Effector CD4-positive, alpha-beta T cell (primary cell): Measurements from ENCODE around the gene TSPAN19. TPM values are rescaled to one million over a fixed set of nuclear protein-coding genes. Genes with fewer than 3 reads are reported as not detected.
"Not testable (repeated sequence)": the region's sequence is repeated elsewhere in the genome, so short reads cannot be mapped to it uniquely, and the experiment has no call there.

Source experiments
- DNase-seq: peaks from one replicate; pipeline ENCODE4 v3.0.0-alpha.2; 2020
- total RNA-seq: gene quantifications from one replicate; lab custom pipeline; 2026; lab: John Stamatoyannopoulos, UW

TSPAN19 gene
- total RNA-seq: not detected

DNA sequence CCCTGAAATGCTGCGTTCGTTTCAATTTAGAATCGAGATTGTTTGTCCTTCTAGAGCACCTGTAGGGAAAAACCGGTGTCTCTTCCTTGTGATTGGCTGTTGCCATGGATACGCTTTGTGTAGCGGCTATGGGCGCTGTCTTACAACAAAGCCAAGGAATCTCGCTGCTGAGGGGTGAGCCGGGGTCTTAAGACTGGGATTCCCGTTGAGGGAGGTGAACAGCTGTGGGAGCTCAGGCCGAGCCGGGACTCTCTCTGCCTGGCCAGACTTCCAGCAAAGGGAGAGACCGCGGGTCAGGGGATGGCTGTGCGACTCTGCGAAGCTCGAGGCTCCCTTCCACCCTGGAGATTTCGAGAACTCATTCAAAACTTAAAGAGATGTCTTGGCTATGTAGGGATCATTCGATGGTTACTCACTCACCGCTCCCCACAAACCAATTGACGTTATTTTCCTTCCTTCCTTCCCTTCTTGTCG, at the start of gene TSPAN19, which contains the start of gene LRRIQ1:
Gene TSPAN19, minus strand, starts transcription at position 44 of the 474 bp plus-strand sequence. CDS start 6,331 bp downstream, outside the sequence.
Gene LRRIQ1, plus strand, starts transcription at position 118 of the 474 bp plus-strand sequence. CDS start 1,826 bp downstream, outside the sequence.
- DNase-seq: no peak

DNA sequence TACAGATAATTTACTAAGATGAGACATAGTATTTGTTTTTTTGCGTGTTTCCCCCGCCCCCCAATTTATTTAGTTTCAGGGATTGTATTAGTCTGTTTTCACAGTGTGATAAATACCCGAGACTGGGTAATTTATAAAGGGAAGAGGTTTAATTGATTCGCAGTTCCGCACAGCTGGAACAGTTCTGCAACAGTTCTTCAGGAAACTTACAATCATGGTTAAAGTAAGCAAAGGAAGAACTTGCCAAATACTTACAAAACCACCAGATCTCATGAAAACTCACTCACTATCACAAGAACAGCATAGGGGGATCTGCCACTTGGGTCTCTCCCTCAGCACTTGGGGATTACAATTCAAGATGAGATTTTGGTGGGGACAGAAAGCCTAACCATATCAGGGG, 49.0 kb upstream of the TSPAN19 start:
- no peak for DNase-seq

DNA sequence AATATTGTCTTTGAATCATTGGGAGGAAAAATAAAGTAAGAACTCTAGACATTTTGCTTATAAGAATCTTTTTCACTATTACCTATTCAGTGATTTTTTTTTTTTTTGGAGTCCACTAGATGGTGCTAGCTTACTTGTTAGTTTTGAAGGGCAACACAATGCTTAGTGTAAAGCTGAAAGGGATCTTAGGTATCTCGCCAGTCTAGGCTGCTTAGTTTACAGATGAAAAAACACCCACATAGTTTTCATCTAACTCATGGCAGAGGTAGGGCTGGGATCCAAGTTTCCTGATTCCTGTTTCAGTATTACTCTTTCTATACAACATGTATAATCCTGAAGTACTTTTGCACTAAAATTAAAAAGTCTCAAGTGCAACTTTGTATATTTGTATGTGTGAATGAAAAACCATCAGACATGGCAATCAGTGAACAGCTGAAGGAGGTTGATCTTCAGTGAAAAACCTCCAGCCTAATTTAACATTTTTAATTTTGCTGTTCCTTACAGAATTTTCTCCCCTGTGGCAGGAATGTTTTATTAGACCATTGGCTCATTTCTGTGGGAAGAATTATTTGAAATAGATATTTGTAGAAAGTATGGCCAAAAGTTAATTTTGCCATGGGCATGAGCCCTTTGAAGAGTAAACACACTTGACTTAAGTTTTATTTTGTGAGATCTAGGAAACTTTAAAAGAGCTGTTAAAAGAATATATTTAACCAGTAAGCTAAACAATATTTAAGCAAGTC, 40.8 kb upstream of the TSPAN19 start:
- DNase-seq: no peak

DNA sequence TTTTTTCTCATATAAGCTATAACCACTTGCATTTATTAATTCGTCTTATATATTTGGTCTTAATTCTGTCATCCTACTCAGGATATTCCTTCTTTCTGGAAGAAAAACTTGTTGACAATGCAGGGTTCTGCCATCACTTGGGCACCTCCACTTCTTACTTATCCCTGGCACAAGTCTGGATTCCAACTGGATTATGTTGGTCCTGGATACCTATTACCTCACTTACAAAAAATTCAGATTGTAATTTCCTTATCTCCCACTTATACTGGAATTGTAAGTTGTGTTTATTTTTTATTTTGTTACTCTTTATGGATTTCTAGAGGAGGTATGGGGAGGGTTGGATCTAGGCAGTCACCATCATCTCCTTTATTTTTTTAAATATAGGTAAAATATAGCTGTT, 36.7 kb upstream of the TSPAN19 start:
- DNase-seq: no peak

DNA sequence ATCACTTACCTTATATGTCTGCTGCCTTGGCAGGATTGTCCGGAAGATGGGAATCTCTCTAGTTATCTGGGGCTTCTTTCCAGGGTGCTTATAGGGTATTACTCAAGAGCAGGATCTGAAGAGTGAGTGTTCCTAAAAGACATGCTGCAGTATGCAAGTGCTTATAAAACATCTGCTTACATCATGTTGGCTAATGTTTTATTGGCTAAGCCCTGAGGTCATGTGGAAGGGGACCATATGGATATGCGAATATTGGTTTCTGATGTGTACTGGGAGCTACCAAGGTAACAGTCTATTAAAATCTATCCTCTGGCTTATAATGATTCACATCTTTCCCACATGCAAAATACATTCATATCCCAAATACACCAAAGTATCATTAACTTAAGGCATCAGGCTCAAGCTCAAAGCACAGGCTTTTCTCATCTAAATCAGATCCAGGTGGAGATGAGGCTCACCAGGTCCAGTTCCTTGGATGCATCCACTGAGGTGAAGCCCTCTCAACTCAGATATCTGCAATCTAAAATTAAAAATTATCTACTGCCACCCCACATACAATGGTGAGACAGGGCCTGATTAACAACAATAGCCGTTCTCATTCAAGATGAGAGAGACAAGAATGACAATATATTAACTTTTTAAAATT, 29.9 kb upstream of the TSPAN19 start:
- no peak for DNase-seq

DNA sequence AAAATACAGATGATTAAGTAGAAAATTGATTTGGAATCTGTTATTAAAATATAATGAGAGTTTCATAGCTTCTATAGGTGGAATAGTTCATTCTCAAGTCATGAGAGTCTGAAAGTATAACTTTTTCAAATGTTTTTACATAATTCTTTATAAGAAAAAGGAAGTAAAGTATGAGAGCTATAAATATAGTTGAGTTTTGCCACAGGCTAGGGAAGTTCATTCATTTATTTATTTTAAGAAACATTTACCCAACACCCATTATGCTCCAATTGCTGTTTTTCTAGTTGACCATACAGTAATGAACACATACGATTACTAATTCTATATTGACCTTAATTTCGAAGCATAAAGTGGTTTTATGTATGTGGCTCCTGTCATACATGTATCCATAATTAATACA, 24.8 kb upstream of the TSPAN19 start:
- no peak for DNase-seq

DNA sequence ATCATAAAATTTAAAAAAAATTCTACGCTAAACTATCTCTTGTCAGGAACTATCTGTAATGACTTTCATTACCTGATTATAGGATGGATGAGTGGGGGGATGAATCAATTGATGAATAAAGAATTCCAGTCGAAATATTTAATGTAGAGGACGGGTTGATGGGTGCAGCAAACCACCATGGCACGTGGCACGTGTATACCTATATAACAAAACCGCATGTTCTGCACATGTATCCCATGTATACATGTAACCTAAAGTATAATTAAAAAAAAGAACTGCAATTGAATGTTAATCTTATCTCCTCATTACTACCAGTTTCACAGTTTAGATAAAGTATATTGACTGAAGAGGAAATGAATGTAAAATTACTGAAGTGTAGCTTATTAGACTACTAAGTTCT, 23.5 kb upstream of the TSPAN19 start:
- DNase-seq: no peak

DNA sequence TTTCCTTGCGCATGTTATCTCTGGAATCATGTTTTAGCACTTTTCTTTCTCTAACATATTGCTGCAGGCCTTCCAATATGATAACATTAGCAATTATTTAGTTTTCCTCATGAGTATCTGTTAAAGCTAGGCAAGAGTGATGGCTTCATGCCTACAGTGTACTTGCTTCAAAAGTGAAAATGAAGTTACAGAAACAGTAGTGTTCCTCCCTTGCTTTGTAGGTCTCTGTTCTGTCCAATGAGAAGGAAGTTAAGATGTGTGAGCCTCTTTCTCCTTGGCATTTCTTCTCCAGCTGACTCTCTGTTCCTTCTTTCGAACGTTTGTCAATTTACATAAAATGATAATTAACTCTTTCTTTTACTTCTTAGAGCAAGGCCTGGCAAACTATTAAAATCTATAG, 22.3 kb upstream of the TSPAN19 start:
- DNase-seq: no peak

DNA sequence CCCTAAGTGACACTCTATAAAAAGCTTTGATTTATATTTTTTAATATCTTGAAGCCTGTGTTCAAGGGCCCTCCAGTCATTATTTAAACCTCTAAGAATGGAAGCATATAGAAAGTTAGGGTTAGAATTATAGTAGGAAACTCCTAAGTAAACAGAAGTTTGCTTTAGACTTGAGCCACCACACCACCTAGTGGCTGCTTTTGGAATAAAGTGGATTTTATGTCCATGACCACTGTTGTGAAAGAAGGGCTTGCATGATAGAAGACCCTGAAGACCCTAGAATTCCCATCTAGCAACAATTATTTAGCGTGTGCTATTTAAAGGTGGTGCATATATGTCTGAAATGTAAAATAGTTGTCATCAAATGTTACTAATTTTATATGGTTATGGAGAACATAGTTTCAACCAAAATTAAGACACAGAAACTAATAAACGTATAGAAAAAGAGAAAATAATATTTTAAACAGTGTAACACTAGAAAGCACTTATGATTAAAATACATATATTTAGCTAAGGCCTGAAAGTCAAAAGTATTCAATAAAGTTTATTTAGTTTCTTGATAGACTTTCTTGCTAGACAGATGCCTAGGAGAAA, 21.4 kb upstream of the TSPAN19 start:
- no peak for DNase-seq

DNA sequence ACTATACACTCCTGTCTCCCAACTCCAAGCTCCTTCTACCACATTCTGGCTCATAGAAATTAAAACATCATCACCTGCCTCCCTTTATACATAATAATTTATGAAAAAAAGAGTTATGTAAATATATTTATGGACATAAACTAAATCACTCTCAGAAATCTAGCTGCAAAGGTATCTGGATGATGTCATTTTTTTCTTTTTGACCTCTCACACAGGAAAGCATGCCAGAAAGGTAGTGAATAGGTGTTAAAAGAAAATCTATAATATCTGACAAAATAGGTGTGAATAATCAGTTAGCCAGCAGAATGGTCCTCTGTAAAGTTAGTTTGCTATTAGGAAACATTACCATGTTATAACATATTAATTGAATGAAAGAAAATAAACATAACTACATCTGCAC, 7.8 kb upstream of the TSPAN19 start:
- DNase-seq: no peak

DNA sequence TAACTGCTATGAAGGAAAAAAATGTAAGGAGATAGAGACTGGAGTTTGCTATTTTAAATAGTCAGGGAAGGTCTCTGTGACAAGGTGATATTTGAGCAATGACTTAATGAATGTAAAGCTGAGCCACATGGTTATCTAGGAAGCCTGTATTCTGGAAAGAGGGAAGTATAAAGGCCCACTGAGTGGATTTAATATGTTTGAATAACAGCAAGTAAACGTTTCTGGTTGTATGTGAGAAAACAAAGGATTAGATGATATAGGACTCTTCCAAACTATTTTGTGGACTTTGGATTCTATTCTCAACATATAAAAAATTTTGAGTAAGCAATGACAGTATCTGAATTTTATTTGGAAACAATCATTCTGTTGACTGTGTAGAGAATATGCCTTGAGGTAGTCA, 5.3 kb upstream of the TSPAN19 start:
- DNase-seq: no peak

DNA sequence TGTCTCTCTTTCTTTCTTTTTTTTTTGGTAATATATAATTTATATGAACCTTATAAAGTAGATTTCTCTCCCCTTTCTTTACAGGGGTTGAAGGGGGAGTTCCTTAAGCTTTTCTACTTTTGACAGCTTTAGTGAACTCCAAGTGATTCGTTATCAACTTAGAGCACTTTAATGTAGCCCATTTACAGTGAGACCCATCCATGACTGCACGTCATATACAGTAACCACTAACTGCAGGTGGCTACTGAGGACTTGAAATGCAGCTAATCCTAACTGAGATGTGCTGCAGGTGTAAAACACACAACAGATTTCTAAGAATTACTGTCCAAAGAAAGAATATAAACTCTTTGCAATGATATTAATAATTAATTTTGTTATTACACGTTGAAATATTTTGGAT, 656 bp upstream of the TSPAN19 start:
- no peak for DNase-seq

DNA sequence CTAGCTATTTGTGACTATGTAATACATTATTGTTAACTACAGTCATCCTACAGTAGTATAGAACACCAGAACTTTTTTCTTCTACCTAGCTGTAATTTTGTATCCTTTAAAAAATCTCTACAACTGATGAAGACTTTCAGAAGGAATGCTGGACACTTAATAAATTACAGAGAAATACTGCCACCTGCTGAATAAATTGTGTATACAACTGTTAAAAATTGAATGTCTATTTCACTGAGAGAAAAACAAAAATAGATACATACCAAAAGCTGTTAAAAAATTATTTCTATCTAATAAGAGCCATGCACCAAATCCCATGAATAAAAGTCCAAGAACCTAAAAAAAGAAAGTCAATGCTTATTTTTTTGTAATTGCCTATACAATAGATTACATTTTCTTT, 6.6 kb downstream of the TSPAN19 start:
- DNase-seq: no peak

DNA sequence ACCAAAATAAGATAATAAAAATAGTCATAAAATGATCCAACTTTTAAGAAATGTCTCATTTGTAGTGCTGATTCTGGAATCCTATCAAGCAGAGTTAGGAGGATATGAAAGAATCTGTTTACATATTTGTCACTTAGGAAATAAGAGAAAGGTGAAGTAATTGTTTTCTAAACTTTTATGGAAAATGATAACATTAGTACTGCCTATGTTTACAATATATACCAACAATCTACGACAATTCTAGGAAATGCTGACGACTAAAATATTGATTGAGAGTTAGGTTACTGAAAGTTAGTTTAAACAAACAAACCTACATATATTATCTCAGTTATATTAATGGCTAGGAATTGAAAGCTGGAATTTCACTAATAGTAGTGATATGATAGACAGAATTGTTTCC, 18.0 kb downstream of the TSPAN19 start:
- DNase-seq: no peak

DNA sequence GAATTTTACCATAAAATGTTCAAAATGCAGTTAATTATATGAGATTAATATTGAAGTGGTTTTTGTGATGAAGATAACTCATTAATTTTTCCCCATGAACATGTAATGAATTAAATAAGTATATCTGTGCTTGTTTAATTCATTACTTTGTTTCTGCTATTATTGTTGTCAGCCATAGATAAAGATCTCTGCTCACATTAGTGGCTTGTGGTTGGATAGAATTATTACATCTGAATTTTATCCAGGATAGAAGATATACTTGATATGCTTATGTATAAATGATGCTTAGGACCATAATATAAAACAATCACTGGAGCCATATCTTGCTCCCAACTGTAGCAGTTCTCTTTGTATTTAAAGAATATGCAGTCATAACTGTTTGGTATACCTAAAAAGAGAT, 18.5 kb downstream of the TSPAN19 start:
- no peak for DNase-seq

DNA sequence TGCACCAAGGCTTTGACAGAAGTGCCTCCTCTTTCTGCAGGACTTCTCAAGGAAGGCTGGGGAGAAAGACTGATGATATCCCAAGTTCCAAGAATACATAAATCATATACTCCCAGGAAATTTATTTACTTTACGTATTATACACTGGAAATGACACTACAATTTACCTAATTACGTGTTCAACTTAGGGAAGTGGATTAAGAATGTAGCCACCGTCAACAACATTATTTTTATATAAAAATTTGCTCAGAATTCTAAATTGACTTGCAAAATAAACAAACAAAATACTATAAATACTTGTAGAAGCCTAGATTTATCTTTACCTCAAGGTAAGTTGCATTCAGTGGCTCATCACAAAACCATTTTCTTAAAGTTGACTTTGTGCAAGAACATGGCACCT, 18.9 kb downstream of the TSPAN19 start:
- DNase-seq: no peak

DNA sequence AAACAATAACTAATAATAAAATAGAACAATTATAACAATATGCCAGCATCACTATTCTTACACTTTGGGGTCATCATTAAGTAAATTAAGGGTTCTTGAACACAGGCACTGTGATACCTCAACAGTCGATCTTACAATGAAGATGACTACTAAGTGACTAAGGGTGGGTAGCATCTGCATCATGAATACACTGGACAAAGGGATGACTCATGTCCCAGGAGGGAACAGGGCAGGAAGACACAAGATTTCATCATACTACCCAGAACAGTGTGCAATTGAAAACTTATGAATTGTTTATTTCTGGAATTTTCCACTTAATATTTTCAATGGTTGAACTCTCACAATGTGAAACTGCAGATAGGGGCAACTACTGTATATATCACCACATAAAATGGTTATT, 19.7 kb downstream of the TSPAN19 start:
- no peak for DNase-seq

DNA sequence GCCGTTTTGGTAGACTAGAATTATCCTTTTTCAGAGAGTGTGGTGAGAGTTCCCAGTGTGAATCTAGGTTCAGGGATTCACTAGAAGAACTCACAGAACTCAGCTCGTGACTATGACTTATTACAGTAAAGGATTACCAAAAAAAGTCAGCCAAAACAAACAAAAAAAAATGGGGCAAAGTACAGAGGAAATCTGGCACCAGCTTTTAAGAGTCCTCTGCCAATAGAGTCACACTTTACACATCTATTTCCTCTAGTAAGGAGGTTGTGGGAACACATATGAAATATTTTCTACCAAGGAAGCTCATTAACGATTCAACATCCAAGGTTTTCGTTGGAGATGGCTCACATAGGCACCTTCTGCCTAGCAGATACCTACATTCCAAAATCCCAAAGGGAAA, 28.2 kb downstream of the TSPAN19 start:
- DNase-seq: no peak

DNA sequence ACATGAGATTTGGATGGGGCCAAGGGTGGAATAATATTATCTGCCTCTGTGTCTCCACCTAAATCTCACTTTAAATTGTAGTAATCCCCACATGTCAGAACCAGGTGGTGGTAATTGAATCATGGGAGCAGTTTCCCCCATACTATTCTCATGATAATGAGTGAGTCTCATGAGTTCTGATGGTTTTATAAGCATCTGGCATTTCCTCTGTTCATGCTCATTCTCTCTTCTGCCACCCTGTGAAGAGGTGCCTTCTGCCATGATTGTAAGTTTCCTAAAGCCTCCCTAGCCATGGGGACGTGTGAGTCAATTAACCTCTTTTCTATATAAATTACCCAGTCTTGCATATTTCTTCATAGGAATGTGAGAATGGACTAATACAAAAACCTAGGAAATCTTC, 29.9 kb downstream of the TSPAN19 start:
- no peak for DNase-seq

DNA sequence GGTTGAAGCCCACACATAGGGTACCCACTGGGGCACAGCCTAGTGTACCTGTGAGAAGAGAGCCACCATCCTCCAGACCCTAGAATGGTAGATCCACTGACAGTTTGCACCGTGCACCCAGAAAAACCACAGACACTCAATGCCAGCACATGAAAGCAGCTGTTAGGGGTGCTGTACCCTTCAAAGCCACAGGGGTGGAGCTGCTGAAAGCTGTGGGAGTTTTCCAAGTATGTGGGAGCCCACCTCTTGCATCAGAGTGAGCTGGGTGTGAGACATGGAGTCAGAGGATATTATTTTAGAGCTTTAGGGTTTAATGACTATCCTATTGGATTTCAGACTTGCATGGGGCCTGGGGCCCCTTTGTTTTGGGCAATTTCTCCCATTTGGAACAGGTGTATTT, 30.5 kb downstream of the TSPAN19 start:
- DNase-seq: no peak

DNA sequence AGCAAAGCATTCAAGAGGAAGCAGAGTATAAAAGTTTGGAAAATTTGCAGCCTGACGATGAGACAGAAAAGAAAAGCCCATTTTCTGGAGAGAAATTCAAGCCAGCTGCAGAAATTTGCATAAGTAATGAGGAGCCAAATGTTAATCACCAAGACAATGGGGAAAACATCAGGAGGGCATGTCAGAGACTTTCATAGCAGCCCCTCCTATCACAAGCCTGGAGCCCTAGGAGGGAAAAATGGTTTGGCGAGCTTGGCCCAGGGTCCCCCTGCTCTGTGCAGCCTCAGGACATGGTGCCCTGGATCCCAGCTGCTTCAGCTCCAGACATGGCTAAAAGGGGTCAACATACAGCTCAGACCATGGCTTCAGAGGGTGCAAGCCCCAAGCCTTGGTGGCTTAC, 31.0 kb downstream of the TSPAN19 start:
- not testable (repeated sequence) for DNase-seq

DNA sequence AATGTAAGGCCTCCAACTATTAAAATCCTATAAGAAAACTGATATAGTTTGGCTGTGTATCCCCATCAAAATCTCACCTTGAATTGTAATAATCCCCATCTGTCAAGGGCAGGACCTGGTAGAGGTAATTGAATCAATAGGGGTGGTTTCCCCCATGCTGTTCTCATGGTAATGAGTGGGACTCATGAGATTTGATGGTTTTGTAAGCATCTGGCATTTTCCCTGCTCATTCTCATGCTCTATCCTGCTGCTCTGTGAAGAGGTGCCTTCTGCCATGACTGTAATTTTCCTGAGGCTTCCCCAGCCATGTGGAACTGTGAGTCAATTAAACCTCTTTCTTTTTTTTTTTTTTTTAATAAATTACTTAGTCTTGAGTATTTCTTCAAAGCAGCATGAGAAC, 31.9 kb downstream of the TSPAN19 start:
- DNase-seq: no peak

DNA sequence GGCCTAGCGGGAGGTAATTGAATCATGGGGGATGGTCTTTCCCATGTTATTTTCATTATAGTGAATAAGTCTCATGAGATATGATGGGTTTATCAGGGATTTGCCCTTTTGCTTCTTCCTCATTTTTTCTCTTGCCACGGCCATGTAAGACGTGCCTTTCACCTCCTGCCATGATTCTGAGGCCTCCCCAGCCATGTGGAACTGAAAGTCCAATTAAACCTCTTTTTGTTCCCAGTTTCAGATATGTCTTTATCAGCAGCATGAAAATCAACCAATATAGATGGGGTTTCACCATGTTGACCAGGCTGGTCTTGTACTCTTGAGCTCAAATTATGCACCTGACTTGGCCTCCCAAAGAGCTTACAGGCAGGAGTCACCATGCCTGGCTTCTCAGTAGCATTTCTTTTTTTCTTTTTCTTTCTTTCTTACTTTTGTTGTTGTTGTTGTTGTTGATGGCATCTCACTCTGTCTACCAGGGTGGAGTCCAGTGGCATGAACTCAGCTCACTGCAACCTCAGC, 33.2 kb downstream of the TSPAN19 start:
- DNase-seq: no peak

DNA sequence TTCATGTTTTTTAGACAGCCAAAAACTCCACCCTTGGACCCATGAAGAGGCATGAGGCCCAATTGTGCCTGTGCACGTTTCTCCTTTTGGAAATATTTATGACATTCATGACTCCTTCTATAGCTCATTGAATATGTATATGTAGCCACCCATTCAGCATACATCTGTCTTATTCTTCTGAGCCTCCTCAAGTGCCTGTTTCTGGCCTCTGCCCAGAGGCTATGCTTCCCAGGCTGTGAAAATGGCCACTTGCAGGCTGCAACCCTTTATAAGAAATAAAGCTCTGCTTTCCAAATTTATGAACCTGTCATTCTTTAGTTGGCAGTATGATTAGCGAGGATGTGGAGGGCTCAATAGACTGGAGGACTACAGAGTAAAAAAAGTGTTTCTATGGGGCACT, 35.3 kb downstream of the TSPAN19 start:
- no peak for DNase-seq
